OCI-M2 (cell line): ENCODE measurements around the gene ZNF689.
"Not testable (repeated sequence)": the region's sequence is repeated elsewhere in the genome, so short reads cannot be mapped to it uniquely, and the experiment has no call there.

Experiments used
- DNase-seq: peaks from one replicate; lab custom pipeline; 2025; ENCODE audit not compliant: unreplicated experiment; lab: John Stamatoyannopoulos, UW

Gene ZNF689

DNA sequence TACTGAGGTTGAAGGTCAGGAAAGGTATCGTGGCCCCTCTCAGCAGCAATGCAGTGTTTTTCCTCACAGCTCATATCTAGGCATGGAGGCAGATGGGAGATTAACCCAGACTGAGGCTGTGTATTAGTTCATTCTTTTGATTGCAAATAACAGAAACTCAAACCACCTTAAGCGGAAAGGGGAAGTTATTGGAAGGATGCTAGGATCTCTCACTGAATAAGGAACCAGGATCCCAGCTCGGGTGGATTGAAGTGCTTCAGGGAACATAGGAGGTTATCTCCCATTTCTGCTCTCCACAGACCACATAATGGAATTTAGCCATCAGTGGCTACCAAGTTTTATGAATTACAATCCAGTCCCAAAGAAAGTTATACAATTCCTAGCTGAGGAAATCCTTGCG lies 8.2 kb downstream of the ZNF689 start:
- no peak for DNase-seq

GRCh38 chr16:30600929-30601328 lies 9.3 kb downstream of the ZNF689 start:
- no peak for DNase-seq

GRCh38 chr16:30600215-30600614 lies 10.0 kb downstream of the ZNF689 start:
- DNase-seq: no peak

DNA sequence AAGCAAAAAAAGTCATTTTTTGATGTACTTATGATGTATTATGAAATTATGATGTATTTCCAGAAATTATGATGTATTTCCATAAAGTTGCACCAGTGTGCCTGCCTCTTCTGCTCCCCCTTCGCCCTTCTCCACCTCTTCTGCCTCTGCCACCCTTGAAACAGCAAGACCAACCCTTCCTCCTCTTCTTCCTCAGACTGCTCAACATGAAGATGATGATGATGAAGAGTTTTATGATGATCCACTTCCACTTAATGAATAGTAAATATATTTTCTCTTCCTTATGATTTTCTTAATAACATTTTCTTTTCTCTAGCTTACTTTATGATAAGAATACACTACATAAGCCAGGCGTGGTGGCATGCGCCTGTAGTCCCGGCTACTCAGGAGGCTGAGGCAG lies 17.3 kb downstream of the ZNF689 start:
- DNase-seq: no peak

GRCh38 chr16:30590869-30591268 lies 19.3 kb downstream of the ZNF689 start:
- DNase-seq: not testable (repeated sequence)

GRCh38 chr16:30589582-30589981 lies 20.6 kb downstream of the ZNF689 start:
- DNase-seq: not testable (repeated sequence)

DNA sequence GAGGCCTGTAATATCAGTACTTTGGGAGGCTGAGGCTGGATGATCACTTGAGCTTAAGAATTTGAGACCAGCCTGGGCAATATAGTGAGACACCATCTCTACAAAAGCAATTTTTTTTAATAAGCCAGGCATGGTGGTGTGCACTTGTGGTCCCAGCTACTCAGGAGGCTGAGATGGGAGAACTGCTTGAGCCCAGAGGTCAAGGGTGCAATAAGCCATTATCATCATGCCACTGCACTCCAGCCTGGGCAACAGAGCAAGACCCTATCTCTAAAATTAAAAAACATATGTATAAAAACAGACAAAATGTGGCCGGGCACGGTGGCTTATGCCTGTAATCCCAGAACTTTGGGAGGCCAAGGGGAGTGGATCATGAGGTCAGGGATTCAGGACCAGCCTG lies 21.5 kb downstream of the ZNF689 start:
- no peak for DNase-seq

DNA sequence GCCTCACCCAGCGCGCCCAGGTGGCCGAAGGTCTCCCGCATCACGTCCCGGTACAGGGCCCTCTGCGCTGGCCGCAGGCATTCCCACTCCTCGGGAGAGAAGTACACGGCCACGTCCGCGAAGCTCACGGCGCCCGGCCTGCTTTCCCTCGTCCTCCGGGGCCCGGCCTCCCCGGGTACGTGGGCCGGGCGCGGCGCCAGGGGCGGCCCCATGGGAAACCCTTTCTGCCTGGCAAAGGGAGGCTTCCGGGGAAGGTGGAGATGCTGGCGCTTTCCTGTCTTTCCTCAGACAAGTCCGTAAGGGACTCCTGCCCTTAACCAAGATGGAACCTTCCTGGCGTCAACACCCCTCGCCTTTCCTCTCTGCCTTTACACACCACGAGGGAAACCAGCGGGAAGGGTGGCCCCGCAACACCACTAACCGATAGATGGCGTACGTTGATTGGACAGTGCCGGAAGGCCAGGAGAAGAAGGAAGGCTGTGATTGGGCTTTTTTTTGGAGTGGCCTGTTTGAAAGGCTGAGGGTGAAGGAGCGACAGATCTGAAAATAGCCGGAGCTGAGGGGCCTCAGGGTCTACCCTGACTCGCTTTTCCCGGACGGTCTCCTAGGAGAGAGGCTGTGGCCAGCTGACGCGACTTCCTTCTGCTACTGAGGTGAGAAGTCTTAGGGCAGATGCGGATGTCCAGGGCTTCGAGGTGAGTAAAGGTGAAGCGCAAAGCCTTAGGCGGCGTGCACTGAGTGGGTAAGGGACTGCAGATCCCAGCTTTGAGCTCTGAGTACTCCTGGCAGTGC lies 24.6 kb downstream of the ZNF689 start, which contains the start of gene ZNF785:
Gene ZNF785, minus strand, starts transcription at position 298 of the 792 bp plus-strand sequence. Its CDS starts 86 bp downstream, at position 212.
- peak; percentile 75 for DNase-seq

- no peak for DNase-seq
These were observed 25.2 kb downstream of the ZNF689 start for GRCh38 chr16:30585022-30585399.

DNA sequence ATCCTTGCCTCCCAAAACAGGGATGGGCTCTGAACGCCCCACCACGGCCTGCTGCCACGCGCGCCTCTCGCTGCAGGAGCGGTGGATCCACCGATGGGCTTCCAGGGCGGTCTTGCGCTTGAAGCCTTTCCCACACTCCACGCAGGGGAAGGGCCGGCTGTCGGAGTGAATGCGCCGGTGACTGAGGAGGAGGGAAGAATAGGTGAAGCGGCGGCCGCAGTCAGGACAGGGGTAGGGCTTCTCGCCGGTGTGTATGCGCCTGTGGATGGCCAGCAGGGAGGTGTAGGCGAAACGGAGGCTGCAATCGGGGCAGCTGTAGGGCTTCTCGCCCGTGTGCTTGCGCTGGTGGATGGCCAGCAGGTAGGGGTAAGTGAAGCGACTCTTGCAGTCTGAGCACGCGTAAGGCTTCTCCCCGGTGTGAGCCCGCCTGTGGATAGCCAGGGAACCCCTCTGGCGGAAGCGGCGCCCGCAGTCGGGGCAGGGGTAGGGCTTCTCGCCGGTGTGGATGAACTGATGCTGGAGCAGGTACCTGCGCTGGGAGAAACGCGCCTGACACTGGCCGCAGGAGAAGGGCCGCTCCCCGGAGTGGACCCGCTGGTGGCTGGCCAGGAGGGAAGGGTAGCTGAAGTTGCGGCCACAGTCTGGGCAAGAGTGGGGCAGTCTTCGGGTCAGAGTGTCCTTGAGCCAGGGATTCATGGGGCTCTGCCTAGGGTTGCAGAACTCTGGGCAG lies 27.4 kb downstream of the ZNF689 start:
- DNase-seq: no peak

DNA sequence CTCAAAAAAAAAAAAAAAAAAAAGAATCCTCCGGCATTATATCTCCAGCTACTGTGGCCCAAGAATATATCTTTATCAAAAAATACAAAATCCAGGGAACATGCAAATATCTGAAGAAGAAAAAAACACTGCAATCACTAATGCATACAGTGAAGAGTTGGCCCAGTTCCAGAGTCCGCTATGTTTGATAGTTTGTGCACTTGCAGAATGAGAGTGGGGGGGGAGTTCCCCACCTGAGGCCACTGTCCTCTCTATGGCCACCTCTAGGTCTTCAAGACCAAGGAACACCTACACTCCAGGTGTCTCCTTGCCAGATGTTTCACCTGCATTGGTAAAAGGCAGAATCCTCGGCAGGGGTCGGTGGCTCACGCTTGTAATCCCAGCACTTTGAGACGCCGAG lies 28.7 kb downstream of the ZNF689 start:
- DNase-seq: no peak

- no peak for DNase-seq
These were observed 35.5 kb downstream of the ZNF689 start for GRCh38 chr16:30574678-30575077.

GRCh38 chr16:30571445-30572322 lies 38.5 kb downstream of the ZNF689 start, which contains the start of gene ZNF688:
Gene ZNF688 (minus strand): TSS chr16:30571714. CDS start chr16:30571629, 85 bp downstream.
- peak; percentile 45 for DNase-seq

DNA sequence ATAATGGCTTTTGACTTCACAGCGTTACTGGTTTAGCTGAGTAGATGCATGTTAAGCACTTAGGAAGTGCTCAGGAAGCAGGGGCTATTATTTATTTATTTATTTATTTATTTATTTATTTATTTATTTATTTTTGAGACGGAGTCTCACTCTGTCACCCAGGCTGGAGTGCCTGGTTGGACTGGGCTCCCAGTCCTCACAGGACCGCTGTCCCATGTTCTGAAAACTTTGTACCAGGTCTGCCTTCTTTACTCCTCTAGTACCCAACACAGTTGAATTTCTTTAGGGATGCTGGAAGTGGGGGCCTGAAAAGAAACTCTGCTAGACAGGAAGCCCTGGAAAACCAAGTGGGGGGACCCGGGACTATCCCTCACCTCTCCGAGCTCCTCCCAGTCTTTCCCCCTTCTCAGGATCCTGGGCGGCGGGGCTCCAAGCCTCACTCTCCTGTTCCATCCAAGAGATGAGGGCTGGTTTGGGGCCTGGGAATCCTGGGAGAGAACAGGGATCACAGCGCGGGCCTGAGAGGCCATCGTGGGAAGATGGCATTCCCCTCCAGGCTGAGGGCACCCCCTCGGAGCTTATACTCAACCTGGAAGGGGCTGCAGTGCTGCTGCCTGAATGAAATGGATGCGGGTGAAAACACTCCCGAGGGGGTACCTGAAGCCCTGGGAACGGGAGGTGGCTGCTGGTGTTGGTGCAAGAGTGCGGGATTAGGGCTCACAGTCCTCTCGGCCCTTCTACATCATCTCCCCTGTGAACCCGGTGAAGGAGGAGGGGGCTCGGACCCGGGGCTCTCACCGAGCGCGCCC lies 39.3 kb downstream of the ZNF689 start:
- DNase-seq: no peak

GRCh38 chr16:30569746-30570635 lies 40.2 kb downstream of the ZNF689 start:
- DNase-seq: no peak

DNA sequence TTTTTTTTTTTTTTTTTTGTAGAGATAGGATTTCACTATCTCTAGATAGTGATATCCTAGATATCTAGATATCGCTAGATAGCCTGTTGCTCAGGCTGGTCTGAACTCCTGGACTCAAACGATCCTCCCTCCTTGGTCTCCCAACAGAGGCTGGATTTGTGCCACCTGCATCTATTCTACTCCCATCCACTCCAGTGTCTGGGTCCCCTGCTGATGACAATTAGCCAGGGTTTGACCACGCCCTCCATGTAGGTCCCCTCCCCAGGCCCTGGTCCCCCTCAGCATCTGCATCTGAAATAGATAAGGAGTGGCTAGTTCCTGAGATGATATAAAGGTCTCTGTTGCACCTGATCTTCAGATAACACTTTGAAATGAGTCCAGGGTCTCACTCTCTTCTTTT lies 40.9 kb downstream of the ZNF689 start:
- DNase-seq: no peak

GRCh38 chr16:30567991-30568638 lies 42.1 kb downstream of the ZNF689 start:
- no peak for DNase-seq

DNA sequence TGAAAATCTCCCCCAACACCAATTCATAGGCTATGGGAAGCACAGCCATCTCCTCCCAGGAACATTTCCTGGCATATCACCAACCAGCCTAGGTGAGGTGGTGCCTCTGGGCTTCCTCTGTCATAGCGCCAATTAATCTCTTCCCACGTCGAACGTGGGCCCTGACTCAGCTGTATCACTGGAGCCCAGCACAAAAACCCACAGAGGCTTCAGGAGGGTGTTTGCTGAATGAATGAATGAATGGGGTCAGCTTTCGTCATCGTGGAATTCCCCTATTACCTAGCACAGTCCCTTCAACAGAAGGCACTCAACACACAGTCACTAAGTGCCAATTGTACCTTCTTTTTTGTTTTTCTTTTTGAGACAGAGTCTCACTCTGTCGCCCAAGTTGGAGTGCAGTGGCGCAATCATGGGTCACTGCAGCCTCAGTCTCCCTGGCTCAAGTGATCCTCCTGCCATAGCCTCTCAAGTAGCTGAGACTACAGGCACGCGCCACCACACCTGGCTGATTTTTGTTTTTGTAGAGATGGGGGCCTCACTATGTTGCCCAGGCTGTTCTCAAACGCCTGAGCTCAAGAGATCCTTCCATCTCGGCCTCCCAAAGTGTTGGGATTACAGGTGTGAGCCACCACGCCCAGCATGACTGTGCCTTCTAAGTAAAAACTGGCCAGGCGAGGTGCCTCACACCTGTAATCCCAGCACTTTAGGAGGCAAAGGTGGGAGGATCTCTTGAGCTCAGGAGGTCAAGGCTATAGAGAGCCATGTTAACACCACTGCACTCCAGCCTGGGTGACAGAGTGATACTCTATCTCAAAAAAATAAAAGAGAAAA lies 42.8 kb downstream of the ZNF689 start:
- DNase-seq: no peak
